GM12874 (cell line): Measurements from ENCODE around the gene KXD1.

ENCODE experiments used
- TF ChIP-seq, protein P1 (sequence below): IDR thresholded peaks from 2 replicates; pipeline ENCODE4 v1.5.1; 2011; ENCODE audit warnings: low read depth, mild to moderate bottlenecking, control low read depth, low read length, moderate library complexity; ENCODE audit not compliant: insufficient read depth

KXD1 gene

GRCh38 chr19:18595475-18595874 lies 37.8 kb downstream of the KXD1 start:
- TF ChIP-seq, protein P1, sequence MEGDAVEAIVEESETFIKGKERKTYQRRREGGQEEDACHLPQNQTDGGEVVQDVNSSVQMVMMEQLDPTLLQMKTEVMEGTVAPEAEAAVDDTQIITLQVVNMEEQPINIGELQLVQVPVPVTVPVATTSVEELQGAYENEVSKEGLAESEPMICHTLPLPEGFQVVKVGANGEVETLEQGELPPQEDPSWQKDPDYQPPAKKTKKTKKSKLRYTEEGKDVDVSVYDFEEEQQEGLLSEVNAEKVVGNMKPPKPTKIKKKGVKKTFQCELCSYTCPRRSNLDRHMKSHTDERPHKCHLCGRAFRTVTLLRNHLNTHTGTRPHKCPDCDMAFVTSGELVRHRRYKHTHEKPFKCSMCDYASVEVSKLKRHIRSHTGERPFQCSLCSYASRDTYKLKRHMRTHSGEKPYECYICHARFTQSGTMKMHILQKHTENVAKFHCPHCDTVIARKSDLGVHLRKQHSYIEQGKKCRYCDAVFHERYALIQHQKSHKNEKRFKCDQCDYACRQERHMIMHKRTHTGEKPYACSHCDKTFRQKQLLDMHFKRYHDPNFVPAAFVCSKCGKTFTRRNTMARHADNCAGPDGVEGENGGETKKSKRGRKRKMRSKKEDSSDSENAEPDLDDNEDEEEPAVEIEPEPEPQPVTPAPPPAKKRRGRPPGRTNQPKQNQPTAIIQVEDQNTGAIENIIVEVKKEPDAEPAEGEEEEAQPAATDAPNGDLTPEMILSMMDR: no peak

DNA sequence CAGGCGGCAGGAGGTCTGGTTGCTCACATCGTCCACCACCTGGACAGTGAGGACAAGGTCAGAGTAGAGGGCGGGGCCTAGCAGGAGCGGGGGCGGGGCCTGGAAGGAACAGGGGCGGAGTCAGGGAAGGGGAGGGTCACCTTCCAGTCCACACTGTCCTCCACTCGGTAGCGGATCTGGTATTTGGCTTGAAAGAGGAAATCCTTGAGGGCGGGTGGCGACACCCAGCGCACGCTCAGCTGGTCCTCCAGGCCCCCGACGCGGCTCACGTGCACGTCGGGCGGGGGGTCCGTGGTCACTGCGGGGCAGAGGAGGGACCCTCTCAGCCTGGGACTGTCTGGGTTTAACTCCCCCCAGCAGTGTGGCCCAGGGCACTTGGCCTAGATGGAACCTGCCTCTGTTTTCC lies 39.1 kb downstream of the KXD1 start:
- TF ChIP-seq, protein P1: no peak

- TF ChIP-seq, protein P1: no peak
Observed at GRCh38 chr19:18597809-18598660, 40.4 kb downstream of the KXD1 start.

DNA sequence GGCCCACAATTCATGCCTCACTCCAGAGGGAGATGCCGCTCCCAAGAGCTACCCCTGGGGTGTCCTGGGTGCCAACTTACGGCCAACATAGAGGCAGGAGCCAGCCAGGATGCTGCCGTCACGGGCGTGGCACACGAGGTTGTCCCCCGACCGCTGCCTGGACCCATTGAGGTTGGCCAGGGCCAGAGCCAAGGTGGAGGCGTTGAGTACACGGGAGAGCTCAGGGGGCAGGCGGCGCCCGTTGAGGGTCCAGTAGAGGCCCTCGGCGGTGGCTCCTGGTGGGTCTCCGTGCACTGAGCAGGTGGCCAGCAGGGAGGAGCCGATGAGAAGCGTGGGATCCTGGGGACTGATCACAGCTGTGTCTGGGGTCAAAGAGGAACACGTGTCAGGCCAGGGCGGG lies 41.8 kb downstream of the KXD1 start:
- TF ChIP-seq, protein P1: no peak

GRCh38 chr19:18601875-18602274 lies 44.2 kb downstream of the KXD1 start:
- TF ChIP-seq, protein P1: no peak

- TF ChIP-seq, protein P1: peak; percentile 27; the same call in 1 of the 2 replicates
Observed at GRCh38 chr19:18603255-18603957, 45.7 kb downstream of the KXD1 start.

GRCh38 chr19:18603958-18604819 lies 46.5 kb downstream of the KXD1 start:
- TF ChIP-seq, protein P1: no peak
